Mesothelial cell of epicardium (in vitro differentiated cells): ENCODE data around the gene AFF3. TPM values are rescaled to one million over a fixed set of nuclear protein-coding genes. Genes with fewer than 3 reads are reported as not detected.
"Not testable (repeated sequence)": the region's sequence is repeated elsewhere in the genome, so short reads cannot be mapped to it uniquely, and the experiment has no call there.

ENCODE experiments used
- DNase-seq, 2 experiments: peaks; one replicate each; pipeline ENCODE4 v3.0.0; 2021; ENCODE audit warnings: low spot score in 2 of 2; ENCODE audit not compliant: unreplicated experiment in 2 of 2
- H3K27ac Mint-ChIP-seq: 2 replicates; pipeline ENCODE4 v1.8.0; 2021; ENCODE audit warnings: mixed read lengths
- H3K27me3 Mint-ChIP-seq: 2 replicates; pipeline ENCODE4 v1.8.0; 2021; ENCODE audit warnings: low read depth, mixed read lengths
- H3K36me3 Mint-ChIP-seq: 2 replicates; pipeline ENCODE4 v1.8.0; 2021; ENCODE audit warnings: mixed read lengths
- H3K4me1 Mint-ChIP-seq: 2 replicates; pipeline ENCODE4 v1.8.0; 2021; ENCODE audit warnings: mixed read lengths
- H3K4me3 Mint-ChIP-seq: 2 replicates; pipeline ENCODE4 v1.8.0; 2021; ENCODE audit warnings: mild to moderate bottlenecking, moderate library complexity, mixed read lengths
- H3K9me3 Mint-ChIP-seq: 2 replicates; pipeline ENCODE4 v1.8.0; 2021; ENCODE audit warnings: mixed read lengths
- total RNA-seq: library from RNA; stranded (reverse); gene quantifications from 3 replicates; pipeline ENCODE4 v1.2.1, GENCODE V29; 2021
- TF ChIP-seq, protein P1 (sequence below): fragments of 200-600 bp; sonication (generic); IDR thresholded peaks from one replicate; pipeline ENCODE4 v1.5.0; 2021; ENCODE audit warnings: antibody characterized with exemption; ENCODE audit not compliant: unreplicated experiment

The AFF3 gene
- total RNA-seq, 1 donor from 2014 or later, result 14.4 TPM

GRCh38 chr2:99748344-99748743 is 394.0 kb downstream of the AFF3 start:
- H3K27ac Mint-ChIP-seq, result no peak overlapping the region
- H3K9me3 Mint-ChIP-seq, result no peaks in the 10 kb centered on the region
- H3K27me3 Mint-ChIP-seq, result peaks cover 3% of the 10 kb centered on the region
- TF ChIP-seq, protein P1, sequence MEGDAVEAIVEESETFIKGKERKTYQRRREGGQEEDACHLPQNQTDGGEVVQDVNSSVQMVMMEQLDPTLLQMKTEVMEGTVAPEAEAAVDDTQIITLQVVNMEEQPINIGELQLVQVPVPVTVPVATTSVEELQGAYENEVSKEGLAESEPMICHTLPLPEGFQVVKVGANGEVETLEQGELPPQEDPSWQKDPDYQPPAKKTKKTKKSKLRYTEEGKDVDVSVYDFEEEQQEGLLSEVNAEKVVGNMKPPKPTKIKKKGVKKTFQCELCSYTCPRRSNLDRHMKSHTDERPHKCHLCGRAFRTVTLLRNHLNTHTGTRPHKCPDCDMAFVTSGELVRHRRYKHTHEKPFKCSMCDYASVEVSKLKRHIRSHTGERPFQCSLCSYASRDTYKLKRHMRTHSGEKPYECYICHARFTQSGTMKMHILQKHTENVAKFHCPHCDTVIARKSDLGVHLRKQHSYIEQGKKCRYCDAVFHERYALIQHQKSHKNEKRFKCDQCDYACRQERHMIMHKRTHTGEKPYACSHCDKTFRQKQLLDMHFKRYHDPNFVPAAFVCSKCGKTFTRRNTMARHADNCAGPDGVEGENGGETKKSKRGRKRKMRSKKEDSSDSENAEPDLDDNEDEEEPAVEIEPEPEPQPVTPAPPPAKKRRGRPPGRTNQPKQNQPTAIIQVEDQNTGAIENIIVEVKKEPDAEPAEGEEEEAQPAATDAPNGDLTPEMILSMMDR, result no peak
- H3K4me1 Mint-ChIP-seq, result peaks cover 6% of the 10 kb centered on the region
- H3K36me3 Mint-ChIP-seq, result no peaks in the 10 kb centered on the region
- H3K4me3 Mint-ChIP-seq, result no peak overlapping the region
- DNase-seq, result no peak

- Mint-ChIP-seq H3K27me3 (peaks cover 3% of the 10 kb centered on the region), H3K4me1 (peaks cover 6% of the 10 kb centered on the region), H3K27ac (no peak overlapping the region), H3K9me3 (no peaks in the 10 kb centered on the region), H3K4me3 (no peak overlapping the region), H3K36me3 (no peaks in the 10 kb centered on the region)
- TF ChIP-seq, protein P1, result no peak
- DNase-seq, result no peak
These were observed 394.5 kb downstream of the AFF3 start for GRCh38 chr2:99747842-99748241.

DNA sequence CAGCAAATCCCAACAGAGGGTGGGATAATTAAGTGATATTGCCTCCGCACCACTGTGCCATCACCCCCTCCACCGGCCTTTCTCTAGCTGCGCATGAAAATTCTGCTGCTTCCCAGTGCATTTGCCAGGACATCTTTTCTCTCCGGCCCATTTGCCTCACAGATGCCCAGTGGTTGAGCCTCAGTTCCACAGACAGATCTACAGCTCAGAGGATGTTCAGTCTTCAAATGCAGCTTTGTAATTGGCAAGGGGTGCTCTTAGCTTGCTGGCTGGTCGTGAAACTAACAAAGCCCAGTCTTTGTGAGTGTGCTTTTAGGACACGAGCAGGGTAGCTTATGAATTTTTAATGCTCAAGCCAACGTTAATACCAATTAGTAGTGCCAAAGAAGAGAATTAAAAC is 399.2 kb downstream of the AFF3 start:
- peaks cover 2% of the 10 kb centered on the region for H3K4me1 Mint-ChIP-seq
- TF ChIP-seq, protein P1, result no peak
- no peak overlapping the region for H3K27ac Mint-ChIP-seq
- no peaks in the 10 kb centered on the region for H3K27me3 Mint-ChIP-seq
- H3K36me3 Mint-ChIP-seq, result peaks cover 2% of the 10 kb centered on the region
- no peak for DNase-seq
- no peak overlapping the region for H3K4me3 Mint-ChIP-seq
- peaks cover 16% of the 10 kb centered on the region for H3K9me3 Mint-ChIP-seq

DNA sequence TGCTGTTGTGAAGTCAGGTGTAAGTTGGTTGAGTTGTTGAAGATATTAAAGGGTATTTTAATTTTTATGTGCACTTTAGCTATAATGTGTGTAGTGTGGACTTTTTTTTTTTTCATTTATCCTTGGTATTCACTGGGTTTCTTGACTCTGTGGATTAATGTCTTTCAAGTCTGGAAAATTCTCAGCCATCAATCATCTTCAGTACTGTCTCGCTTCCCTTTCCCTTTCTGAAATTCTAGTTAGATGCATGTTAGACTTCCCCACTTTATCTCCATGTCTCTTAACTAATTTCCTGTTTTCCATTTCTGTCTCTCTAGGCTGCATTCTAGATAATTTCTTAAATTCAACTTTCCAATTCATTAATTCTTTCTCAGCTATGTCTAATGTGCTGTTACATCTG is 404.9 kb downstream of the AFF3 start:
- TF ChIP-seq, protein P1, result no peak
- no peak overlapping the region for H3K27ac Mint-ChIP-seq
- H3K4me1 Mint-ChIP-seq, result no peaks in the 10 kb centered on the region
- H3K4me3 Mint-ChIP-seq, result no peak overlapping the region
- peaks cover 3% of the 10 kb centered on the region for H3K36me3 Mint-ChIP-seq
- peaks cover 23% of the 10 kb centered on the region for H3K9me3 Mint-ChIP-seq
- no peaks in the 10 kb centered on the region for H3K27me3 Mint-ChIP-seq
- no peak for DNase-seq

DNA sequence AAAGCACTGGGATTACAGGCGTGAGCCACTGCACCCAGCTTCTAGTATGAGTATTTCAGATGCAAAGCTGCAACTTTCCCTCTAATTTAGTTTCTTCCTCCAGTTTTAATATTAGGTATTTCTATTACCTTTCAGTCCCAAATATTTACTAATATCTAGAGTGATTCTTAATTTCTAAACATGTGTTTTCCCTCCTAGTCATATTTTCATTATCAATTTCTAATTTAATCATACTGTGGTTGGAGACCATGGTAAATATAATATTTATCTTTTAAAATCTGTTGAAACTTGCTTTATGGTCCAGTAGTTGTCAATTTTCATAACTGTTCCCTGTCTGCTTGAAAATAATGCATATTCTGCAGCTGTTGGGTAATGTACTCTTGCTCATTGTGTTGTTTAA is 406.6 kb downstream of the AFF3 start:
- H3K27ac Mint-ChIP-seq, result no peak overlapping the region
- no peak overlapping the region for H3K4me3 Mint-ChIP-seq
- H3K27me3 Mint-ChIP-seq, result no peaks in the 10 kb centered on the region
- no peaks in the 10 kb centered on the region for H3K4me1 Mint-ChIP-seq
- peaks cover 19% of the 10 kb centered on the region for H3K9me3 Mint-ChIP-seq
- TF ChIP-seq, protein P1, result no peak
- no peak for DNase-seq
- H3K36me3 Mint-ChIP-seq, result peaks cover 3% of the 10 kb centered on the region

- H3K27me3 Mint-ChIP-seq, H3K36me3 Mint-ChIP-seq, H3K4me3 Mint-ChIP-seq, DNase-seq, H3K27ac Mint-ChIP-seq, H3K4me1 Mint-ChIP-seq: not testable (repeated sequence)
- H3K9me3 Mint-ChIP-seq, result peaks cover 19% of the 10 kb centered on the region
These were observed 407.1 kb downstream of the AFF3 start for GRCh38 chr2:99735314-99735713.
